Jurkat, Clone E6-1 (cell line): ENCODE measurements around the gene GRID2IP. TPM values are rescaled to one million over a fixed set of nuclear protein-coding genes. Genes with fewer than 3 reads are reported as not detected.
"Not testable (repeated sequence)": the region's sequence is repeated elsewhere in the genome, so short reads cannot be mapped to it uniquely, and the experiment has no call there.

Experiments used
- DNase-seq: peaks from one replicate; pipeline ENCODE4 v3.0.0-alpha.2; 2011; ENCODE audit warnings: low read depth, low spot score
- H3K4me3 ChIP-seq: 2 replicates; pipeline ENCODE4 v1.5.1; 2011; ENCODE audit warnings: mild to moderate bottlenecking, low read length, control low read depth, moderate library complexity
- polyA plus RNA-seq: library from polyadenylated mRNA; unstranded; fragments of >200 nt; gene quantifications from one replicate; pipeline ENCODE4 v1.2.1, GENCODE V29; 2012; ENCODE audit warnings: missing spikeins; ENCODE audit not compliant: insufficient read length, insufficient read depth

Gene GRID2IP
- polyA plus RNA-seq: 0.54 TPM

DNA sequence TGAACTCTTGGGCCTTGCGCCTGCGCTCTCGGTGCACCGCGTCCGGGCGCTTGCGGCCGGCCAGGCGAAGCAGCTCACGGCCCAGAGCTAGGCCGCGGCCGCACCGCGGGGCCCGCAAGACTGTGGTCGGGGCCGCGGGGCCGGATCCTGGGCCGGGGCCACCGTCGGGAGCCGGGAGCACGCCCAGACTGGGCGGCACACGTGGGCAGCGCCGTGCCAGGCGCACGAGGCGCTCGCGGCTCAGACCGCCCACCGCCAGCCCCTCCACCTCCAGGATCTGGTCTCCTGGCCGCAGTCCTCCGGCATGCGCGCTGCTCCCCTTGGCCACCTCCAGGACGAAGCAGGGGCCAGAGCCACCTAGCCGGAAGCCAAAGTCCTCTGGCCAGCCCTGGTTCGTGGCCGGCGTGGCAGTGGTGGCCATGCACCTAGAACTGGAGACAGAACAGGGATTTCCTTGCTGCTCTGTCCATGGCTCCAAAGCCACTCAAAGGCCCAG lies at the start of gene GRID2IP:
TSS of gene GRID2IP (minus strand) at position 446 of the 496 bp plus-strand sequence. CDS start at position 421, 25 bp downstream.
- H3K4me3 ChIP-seq: no peak within 1 kb of the TSS
- DNase-seq: no peak

GRCh38 chr7:6600093-6600492 lies 48.8 kb upstream of the GRID2IP start:
- no peak for DNase-seq
- no peak overlapping the region for H3K4me3 ChIP-seq

GRCh38 chr7:6590645-6591110 lies 39.4 kb upstream of the GRID2IP start:
- DNase-seq: no peak
- peak overlapping the region; percentile 82 for H3K4me3 ChIP-seq

GRCh38 chr7:6589829-6590644 lies 38.8 kb upstream of the GRID2IP start, which contains the start of gene INTS15:
INTS15 (plus strand) TSS chr7:6590021; CDS start chr7:6590284, 263 bp downstream.
- peak; percentile 64 for DNase-seq
- H3K4me3 ChIP-seq: peak within 1 kb of the TSS; percentile 82

DNA sequence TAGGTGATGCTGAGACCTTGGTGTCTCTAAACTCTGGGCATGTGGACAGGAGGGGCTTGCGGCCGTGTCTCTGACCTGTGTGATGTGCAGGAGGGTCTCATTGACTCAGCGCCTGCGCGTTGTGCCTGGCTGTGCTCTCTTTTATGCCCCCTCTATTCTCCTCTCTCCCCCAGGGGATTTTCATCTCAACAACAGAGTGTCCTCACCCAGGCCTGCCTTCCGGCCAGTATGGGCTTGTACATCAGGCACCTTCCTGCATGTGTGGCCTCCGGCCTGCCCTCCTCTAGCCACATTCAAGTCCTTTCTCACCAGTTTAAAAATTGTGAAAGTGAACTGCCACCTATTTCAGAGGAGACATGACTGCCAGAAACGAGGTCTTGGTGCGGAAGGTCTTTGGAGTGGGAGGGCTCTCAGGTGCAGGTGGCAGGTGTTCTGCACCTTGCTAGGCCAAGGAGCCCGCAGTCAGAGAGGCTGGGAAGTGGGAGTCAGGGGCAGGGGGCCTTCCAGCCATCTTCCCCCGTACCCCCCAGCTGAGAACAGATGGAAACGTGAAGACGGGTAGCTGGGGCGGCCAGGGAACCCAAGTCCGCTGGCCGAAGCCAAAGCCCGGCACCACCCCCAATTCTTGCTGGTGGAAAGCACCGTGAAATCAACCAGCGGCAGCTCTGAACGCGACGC lies 38.0 kb upstream of the GRID2IP start:
- H3K4me3 ChIP-seq: peak overlapping the region; percentile 35
- no peak for DNase-seq

DNA sequence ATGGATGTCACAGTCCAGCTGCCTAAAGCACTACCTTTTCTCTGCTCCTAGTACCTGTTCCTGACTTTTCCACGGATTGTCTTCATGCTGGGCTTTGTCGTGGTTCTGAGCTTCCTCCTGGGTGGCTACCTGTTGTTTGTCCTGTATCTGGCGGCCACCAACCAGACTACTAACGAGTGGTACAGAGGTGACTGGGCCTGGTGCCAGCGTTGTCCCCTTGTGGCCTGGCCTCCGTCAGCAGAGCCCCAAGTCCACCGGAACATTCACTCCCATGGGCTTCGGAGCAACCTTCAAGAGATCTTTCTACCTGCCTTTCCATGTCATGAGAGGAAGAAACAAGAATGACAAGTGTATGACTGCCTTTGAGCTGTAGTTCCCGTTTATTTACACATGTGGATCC lies 37.3 kb upstream of the GRID2IP start:
- no peak overlapping the region for H3K4me3 ChIP-seq
- DNase-seq: no peak

GRCh38 chr7:6585746-6586432 lies 34.6 kb upstream of the GRID2IP start:
- H3K4me3 ChIP-seq, DNase-seq: not testable (repeated sequence)

- no peak overlapping the region for H3K4me3 ChIP-seq
- DNase-seq: no peak
Measured at GRCh38 chr7:6579446-6579845, 28.2 kb upstream of the GRID2IP start.

DNA sequence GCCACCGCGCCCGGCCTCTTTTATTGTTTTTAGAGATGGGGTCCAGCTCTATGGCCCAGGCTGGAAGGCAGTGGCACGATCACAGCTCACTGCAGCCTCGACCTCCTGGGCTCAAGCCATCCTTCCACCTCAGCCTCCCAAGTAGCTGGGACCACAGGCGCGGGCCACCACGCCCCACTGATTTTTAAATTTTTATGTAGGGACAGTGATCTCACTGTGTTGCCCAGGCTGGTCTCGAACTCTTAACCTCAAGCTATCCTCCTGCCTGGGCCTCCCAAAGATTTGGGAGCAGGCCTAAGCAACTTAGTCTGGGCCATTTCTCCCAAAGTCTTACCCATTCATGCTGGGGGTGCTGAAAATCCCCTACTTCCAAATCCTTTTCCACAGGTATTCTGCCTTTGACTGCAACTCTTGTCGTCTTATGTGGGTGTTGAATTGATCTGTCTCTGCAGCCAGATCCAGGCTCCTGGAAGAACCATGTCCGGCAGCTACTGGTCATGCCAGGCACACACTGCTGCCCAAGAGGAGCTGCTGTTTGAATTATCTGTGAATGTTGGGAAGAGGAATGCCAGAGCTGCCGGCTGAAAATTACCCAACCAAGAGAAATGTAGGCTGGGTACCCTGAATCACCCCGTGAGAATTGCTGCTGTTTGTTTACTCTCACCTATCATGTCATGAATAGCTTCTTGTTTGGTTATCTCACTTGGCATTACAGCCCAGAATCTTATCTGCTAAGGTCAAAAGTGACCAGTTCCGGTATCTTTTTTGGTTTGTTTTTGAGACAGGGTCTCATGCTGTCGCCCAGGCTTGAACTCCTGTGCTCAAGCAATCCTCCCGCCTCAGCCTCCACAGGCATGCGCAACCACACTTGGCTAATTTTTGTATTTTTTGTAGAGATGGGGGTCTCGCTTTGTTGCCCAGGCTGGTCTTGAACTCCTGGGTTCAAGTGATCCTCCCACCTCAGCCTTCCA lies 27.1 kb upstream of the GRID2IP start:
- DNase-seq: no peak
- peak overlapping the region; percentile 78 for H3K4me3 ChIP-seq

GRCh38 chr7:6577369-6578113 lies 26.3 kb upstream of the GRID2IP start, which contains the start of gene ZDHHC4:
ZDHHC4 (plus strand) TSS chr7:6577454; CDS start chr7:6580562, 3,108 bp downstream.
- peak within 1 kb of the TSS; percentile 78 for H3K4me3 ChIP-seq
- DNase-seq: peak; percentile 84

DNA sequence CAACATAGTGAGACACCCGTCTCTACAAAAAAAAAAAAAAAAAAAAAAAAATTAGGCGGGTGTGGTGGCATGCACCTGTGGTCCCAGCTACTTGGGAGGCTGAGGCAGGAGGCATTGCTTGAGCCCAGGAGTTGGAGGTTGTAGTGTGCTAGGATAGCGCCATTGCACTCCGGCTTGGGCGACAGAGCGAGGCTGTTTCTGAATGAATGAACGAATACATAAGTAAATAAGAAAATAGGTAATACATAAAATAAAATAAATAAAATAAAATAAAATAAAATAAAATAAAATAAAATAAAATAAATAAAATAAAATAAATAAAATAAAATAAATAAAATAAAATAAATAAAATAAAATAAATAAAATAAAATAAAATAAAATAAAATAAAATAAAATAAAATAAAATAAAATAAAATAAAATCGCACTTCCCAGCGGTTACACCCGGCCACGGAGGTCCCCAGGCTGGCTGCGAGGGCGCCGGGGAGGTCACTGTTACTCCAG lies 25.7 kb upstream of the GRID2IP start:
- not testable (repeated sequence) for DNase-seq

GRCh38 chr7:6576024-6576866 lies 25.0 kb upstream of the GRID2IP start:
- no peak for DNase-seq
- peak overlapping the region; percentile 78 for H3K4me3 ChIP-seq

More for the DNA sequence above, 25.7 kb upstream of the GRID2IP start:
- peak overlapping the region; percentile 78 for H3K4me3 ChIP-seq

- no peak overlapping the region for H3K4me3 ChIP-seq
- no peak for DNase-seq
Measured at GRCh38 chr7:6575281-6576023, 24.2 kb upstream of the GRID2IP start.

GRCh38 chr7:6571160-6571779 lies 20.0 kb upstream of the GRID2IP start:
- no peak for DNase-seq
- no peak overlapping the region for H3K4me3 ChIP-seq

GRCh38 chr7:6567886-6568285 lies 16.6 kb upstream of the GRID2IP start:
- H3K4me3 ChIP-seq: no peak overlapping the region
- DNase-seq: no peak
